ENCODE measurements around the gene MT1M.
"Not testable (repeated sequence)": the region's sequence is repeated elsewhere in the genome, so short reads cannot be mapped to it uniquely, and the experiment has no call there.

The MT1M gene

GRCh38 chr16:56632156-56632847 lies at the start of gene MT1M:
TSS of gene MT1M (plus strand) at chr16:56632659. CDS start at chr16:56632732, 73 bp downstream.
- no peak for DNase-seq

DNA sequence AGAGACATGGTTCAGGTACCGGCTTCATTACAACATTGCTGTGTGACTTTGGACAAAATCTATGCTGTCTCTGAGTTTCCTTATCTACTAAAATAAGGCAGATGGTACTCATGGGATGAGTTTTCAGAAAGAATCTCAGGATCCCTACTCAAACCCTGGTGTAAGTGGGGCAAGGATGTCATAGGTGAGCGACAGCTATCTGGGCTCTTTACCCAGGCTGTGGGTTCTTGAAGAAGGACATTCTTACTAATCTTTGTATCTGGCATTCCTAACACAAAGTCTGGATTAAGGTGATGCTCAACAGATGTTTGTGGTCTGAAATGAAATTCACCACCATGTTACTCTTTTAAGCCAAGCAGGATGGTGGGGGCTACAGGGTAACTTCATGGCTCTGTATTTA lies 49.5 kb upstream of the MT1M start:
- DNase-seq, result not testable (repeated sequence)

GRCh38 chr16:56583351-56584168 lies 48.9 kb upstream of the MT1M start:
- no peak for DNase-seq

- no peak for DNase-seq
Measured at GRCh38 chr16:56584276-56584675, 48.2 kb upstream of the MT1M start.

DNA sequence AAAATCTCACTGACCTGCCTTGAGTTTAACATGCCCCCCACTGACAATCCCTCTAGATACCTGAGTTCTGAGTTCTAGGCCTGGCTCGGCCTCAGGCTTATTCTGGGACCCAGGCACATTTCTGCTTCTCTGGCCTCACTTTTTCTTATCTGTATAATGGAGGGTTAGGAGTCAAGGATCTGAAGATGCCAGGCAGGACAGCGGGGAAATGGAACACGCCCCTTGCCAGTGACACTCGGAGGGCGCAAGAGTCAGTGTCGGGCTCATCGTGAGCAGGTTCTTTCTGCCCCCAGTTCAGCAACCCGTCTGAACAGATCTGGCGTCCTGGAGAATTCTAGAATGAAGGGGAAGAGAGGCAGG lies 43.7 kb upstream of the MT1M start:
- no peak for DNase-seq

GRCh38 chr16:56589141-56590039 lies 43.1 kb upstream of the MT1M start, which contains the start of gene MT3:
TSS of gene MT3 (plus strand) at chr16:56589528. CDS start at chr16:56589591, 63 bp downstream.
- no peak for DNase-seq

DNA sequence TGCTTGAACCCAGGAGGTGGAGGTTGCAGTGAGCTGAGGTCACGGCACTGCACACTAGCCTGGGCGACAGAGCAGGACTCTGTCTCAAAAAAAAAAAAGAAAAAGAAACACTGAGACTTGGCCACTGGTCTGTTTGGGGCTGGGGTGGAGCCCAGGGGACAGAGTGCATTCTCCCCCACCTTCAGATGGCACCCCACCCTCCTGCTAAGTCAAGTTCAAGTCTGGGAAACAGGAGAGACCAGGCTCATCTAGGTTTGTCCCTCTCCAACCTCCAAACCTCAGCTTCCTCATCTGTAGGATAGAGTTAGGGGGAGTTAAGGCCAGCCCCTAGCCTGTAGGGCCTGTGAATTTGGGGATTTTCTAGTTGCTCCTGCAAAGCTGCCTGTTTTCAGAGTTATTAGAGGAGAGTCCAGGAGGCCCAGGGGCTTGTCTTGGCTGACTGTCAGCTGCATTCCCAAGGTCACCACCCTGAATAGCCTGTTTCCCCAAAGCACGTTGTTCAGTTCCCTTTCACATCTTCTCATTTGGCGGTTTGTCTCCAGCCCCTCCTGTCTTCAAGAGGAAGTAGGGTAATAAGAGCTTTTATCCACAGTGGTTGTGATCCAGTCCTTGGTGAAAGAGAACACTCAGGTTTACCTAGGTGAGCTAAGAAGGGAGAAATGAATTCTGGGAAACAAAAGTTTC lies 40.9 kb upstream of the MT1M start:
- no peak for DNase-seq

DNA sequence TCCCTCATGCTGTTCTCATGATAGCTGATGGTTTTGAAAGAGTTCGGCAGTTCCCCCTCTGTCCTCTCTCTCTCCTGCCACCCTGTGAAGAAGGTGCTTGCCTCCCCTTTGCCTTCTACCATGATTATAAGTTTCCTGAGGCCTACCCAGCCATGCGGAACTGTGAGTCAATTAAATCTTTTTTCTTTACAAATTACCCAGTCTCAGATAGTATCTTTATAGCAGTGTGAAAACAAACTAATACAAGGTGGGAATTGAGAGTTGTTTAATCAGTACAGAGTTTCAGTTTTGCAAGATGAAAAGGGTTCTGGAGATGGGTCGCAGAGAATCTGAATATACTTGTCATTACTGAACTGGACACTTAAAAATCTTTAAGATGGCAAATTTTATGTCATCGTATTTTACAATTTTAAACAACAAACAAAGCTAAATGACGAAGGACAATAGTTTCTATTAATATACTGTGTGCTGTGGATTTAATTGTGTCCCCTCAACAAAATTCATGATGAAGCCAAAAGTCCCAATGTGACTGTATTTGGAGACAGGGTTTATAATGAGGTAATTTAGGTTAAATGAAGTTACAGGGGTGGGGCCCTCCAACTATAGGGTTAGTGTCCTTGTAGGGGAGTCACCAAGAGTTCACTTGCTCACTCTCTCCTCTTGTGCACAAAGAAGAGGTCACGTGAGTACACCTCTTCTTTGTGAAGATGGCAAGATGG lies 38.7 kb upstream of the MT1M start:
- DNase-seq, result no peak

GRCh38 chr16:56594292-56594619 lies 38.2 kb upstream of the MT1M start:
- DNase-seq, result no peak

- peak; percentile 60 for DNase-seq
Measured at GRCh38 chr16:56600398-56600999, 32.0 kb upstream of the MT1M start.

DNA sequence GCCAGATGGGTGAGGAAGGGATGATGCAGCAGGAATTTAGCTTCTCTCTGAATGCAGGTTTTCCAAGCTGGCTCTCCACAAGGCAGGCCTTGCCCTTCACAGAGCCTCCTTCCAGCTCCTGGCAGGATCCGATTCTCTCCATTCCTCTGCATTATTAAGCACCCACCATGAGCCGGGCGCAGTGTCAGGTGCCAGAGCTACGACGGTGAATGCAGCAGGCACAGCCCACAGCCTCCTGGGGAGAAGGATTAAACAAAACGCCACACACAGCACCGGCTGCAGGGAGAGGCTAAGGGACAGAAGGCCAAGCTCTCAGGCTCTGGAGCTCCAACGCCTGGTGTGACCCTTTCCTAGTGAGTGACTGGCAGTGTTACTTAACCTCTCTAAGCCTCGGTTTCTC lies 31.1 kb upstream of the MT1M start:
- DNase-seq, result no peak

GRCh38 chr16:56603589-56603988 lies 28.9 kb upstream of the MT1M start:
- DNase-seq, result no peak

GRCh38 chr16:56604966-56605365 lies 27.5 kb upstream of the MT1M start:
- no peak for DNase-seq

GRCh38 chr16:56605475-56605874 lies 27.0 kb upstream of the MT1M start:
- DNase-seq, result no peak

DNA sequence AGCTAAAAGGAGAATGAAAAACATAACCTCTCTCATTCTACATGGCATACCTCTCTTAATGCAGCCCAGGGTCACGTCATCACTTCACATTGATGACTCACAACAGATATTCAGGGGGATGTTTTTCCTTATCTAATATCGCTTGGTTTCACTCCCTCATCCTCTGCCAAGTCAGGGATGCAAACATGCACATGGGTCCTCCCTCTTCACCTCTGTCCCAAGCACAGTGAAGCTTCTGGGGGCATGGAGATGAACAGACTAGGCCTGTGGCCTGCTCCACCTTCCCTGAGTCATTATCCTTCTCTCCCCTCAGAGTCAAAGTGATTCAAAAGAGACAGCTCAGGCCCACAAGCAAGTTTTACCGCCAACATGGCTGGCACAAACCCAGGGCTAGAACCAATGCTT lies 26.4 kb upstream of the MT1M start:
- no peak for DNase-seq

DNA sequence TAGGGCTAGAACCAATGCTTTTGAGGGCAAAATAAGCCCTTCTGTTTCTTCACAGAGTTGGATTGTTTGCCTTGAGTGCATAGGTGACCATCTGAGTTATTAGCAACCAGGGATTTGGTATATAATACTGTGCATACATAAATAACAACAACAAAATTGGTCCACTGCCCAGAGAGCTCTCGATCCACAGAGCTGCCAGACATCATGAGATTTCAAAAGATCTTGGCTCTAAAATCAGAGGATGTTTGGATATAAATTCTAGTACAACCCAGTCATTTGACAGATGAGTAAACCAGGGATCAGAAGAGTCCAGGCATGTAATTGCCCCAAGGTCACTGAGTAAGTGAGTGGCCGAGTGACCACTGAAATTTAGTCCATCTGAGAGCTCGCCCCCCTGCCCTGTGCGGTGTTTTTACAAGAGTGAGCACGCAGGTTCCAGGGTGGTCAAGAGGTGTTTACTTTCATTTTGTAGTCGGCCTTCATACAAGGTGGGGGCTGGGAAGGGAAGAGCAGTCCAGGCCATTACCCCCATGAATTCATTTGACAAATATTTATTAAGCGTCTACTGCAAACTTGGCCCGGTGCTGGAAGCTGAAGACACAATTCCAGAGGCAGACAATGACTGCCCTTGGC lies 25.9 kb upstream of the MT1M start:
- DNase-seq, result no peak

DNA sequence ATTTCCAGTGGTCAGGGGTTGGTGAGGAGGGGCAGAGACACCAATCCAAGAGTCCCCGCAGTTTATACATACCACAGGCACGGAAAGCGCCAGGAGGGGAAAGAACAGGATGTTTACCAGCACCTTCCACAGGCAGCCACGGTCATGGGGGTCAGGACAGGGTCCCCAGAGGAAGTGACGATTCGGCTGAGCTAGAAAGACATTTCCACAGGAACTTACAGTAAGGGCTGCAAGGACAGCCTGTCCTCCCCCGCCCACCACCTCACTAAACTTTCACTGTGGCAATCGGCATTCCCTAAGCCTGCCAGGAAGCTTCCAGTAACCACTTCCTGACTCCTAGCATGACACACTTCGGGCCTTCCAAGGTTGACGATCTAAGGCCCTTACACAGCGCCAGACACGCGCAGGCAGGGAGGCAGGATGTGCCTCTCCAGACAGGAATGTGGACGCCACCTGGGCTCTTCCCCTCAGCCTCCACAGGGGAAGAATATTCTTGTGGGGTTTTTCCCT lies 25.3 kb upstream of the MT1M start:
- no peak for DNase-seq

GRCh38 chr16:56607675-56608042 lies 24.8 kb upstream of the MT1M start:
- DNase-seq, result no peak

GRCh38 chr16:56608043-56608875 lies 24.2 kb upstream of the MT1M start, which contains the start of gene MT2A:
TSS of gene MT2A (plus strand) at chr16:56608584. CDS start at chr16:56608656, 72 bp downstream.
- peak; percentile 85 for DNase-seq

- no peak for DNase-seq
Measured at GRCh38 chr16:56608876-56609462, 23.5 kb upstream of the MT1M start.

Measured in CD4-positive, alpha-beta T cell treated with Interleukin-10 for 1 hour (primary cell).